ENCODE results near the gene ALDH3B2. TPM values are rescaled to one million over a fixed set of nuclear protein-coding genes. Genes with fewer than 3 reads are reported as not detected.

ALDH3B2 gene, protein sequence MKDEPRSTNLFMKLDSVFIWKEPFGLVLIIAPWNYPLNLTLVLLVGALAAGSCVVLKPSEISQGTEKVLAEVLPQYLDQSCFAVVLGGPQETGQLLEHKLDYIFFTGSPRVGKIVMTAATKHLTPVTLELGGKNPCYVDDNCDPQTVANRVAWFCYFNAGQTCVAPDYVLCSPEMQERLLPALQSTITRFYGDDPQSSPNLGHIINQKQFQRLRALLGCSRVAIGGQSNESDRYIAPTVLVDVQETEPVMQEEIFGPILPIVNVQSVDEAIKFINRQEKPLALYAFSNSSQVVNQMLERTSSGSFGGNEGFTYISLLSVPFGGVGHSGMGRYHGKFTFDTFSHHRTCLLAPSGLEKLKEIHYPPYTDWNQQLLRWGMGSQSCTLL
- not detected in 2 replicates for total RNA-seq

DNA sequence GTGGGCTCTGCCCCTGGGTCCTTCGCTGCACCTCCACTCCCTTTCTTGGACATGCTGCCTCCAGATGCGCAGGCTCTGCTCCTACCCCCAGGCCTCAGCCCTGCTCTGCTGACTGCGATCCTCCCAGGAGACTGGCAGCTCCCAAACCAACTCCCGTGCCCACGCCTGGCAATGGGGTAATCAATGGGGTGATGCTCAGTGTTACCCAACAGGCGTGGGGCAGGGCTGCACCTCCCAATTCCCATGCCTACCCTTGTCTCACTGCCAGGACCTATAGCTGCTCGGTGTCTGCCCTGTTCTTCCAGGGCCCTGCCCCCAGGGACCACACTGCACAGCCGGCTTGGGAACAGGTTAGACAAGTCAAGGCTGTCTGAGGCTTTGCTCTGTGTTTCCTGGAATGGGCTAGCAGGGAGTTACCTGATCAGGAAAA is at the start of gene ALDH3B2:
ALDH3B2 (minus strand) TSS at position 182 of the 430 bp plus-strand sequence. CDS start 7,688 bp downstream, outside the sequence.

DNA sequence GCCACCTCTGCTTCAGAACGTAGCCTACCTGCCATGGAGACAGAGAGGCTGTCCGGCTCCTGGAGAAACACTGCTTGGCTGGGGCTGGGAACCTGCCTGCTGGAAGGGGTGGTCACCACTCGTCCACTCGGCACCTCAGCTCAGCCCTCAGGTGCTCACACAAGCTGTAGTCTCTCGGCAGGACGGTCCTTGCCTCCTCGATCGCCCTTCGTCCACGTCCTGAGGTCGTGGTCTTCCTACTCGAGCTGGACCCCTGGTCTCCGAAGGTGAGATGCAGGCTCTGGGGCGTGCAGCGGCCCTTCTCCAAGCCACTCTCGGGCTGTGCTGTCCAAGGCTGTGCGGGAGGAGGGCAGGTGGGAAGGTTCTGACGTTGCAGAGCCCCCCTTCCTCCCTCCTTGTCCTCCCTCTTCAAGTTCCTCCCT is 35.0 kb downstream of the ALDH3B2 start, which contains the start of gene TBX10:
TBX10 (minus strand) TSS at position 326 of the 422 bp plus-strand sequence; CDS start at position 35, 291 bp downstream.

DNA sequence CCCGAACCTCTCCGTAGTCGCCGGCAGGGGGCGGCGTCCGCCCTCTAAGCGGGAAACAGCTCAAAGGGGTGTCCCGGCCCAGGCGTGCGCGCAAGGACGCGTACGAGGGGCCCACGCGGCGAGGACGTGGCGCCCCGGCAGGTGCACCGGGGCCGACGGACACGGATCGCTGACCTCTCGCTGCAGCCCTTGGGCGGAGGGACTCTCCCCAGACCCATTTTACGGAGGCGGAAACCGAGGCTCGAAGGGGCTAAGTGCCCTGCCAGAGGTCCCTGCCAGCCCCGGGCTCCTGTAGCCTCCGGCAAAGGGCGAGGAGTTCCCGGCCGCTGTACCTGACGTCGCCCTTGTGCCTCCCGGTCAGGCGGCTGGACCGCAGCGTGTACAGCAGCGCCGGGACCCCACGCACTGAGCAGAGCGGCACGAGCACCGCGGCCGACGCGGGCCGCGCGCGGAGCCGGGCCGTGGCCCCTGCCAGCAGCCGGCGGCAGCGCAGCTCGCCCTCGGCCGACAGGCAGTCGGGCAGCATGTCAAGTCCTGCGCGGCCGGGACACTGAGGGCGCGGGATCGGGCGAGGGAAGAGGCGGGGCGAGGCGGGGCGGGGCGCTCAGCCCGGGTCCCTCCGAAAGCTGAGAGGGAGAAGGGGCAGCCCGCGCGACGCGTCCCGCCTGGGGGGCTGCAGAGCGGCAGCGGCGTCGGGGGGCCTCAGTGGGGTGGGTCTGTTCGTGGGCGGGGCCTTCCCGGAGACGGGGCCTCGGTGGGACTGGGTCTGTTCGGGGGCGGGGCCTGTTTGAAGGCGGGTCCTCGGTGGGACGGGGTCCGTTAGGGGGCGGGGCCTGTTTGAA is 44.8 kb downstream of the ALDH3B2 start, which contains the start of gene NUDT8:
NUDT8 (minus strand) TSS at position 552 of the 842 bp plus-strand sequence; CDS start at position 526, 26 bp downstream.

Other genes starting within 250 kb of the ALDH3B2 start
- gene RPS6KB2, start 246.1 kb downstream of the ALDH3B2 start, total RNA-seq: 38.9 and 52.1 TPM in 2 replicates
- not detected in 2 replicates for gene PTPRCAP, start 236.9 kb downstream of the ALDH3B2 start, total RNA-seq
- 115 and 127 TPM in 2 replicates for gene CORO1B, start 231.1 kb downstream of the ALDH3B2 start, total RNA-seq
- not detected in 2 replicates for gene GPR152, start 221.9 kb downstream of the ALDH3B2 start, total RNA-seq
- not detected in 2 replicates for gene CABP4, start 219.3 kb downstream of the ALDH3B2 start, total RNA-seq
- 12.4 and 18.2 TPM in 2 replicates for gene TMEM134, start 205.4 kb downstream of the ALDH3B2 start, total RNA-seq
- 101 and 142 TPM in 2 replicates for gene AIP, start 191.6 kb downstream of the ALDH3B2 start, total RNA-seq
- 12.5 and 14.3 TPM in 2 replicates for gene PITPNM1, start 169.3 kb downstream of the ALDH3B2 start, total RNA-seq
- gene CDK2AP2, start 166.5 kb downstream of the ALDH3B2 start, total RNA-seq: 6.4 and 7.1 TPM in 2 replicates
- not detected in 2 replicates for gene CABP2, start 151.2 kb downstream of the ALDH3B2 start, total RNA-seq
- gene GSTP1, start 90.8 kb downstream of the ALDH3B2 start, total RNA-seq: 1,134 and 1,225 TPM in 2 replicates
- gene NDUFV1, start 67.7 kb downstream of the ALDH3B2 start, total RNA-seq: 167 and 205 TPM in 2 replicates
- gene NUDT8, start 44.7 kb downstream of the ALDH3B2 start, total RNA-seq: 2.6 and 3.1 TPM in 2 replicates
- not detected in 2 replicates for gene TBX10, start 34.9 kb downstream of the ALDH3B2 start, total RNA-seq
- not detected in 2 replicates for gene ACY3, start 23.9 kb downstream of the ALDH3B2 start, total RNA-seq

Measured in smooth muscle cell of bladder (primary cell).